ENCODE data around the gene SNX22.

The SNX22 gene

DNA sequence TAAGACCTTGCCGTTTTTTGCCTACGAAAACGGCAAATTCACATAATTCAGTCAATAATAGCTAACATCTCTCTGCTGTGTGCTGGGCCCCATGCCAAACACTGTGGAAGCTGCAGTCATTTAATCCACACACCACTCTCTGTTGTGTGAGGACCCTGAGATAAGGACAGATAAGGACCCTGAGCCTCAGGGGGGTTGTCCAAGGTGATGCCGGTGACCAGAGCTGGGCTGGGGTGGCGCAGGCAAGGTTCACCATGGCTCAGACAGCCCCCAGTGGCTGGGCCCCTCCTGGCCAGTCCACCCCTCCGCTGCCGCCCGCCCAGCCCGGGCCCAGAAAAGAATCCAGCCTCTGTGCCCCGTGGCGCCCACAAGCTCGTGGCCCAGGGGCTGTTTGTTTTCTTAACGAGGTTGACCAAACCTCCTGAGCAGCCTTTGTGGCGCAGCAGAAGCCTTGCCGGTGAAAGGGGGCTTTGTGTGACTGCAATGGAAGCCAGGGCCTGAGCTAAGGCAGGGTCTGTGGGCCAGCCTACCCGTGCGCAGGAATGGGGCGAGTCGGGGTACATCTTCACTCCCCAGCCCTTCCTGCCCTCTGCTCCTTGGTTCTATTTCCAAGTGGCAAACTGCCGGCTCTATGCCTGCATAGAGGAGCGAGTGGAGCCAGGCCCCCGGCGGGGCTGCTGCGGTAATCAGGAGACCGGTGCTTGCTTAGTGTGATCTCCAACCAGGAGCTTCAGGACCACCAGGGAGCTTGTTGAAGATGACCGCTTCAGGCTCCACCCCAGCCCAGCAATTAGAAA, 4.4 kb upstream of the SNX22 start:
- CTCF ChIA-PET, result interaction anchor here (1.1 to 4.0 kb wide), 3 partner anchors 7 to 25 kb away, joined by 4 to 59 read pairs (median 7); no protein-coding TSS in a partner anchor
- POLR2A ChIA-PET, result interaction anchor here (0.5 kb wide), 1 partner anchor 16 kb away, joined by 3 read pairs; no protein-coding TSS in a partner anchor
- TF ChIP-seq CTCF (IDR thresholded peaks at IDR 0.05; ENCODE audit: control extremely low read depth, extremely low read depth, low read depth, missing control alignments), result no peak
- DNase-seq (ENCODE audit: extremely low spot score), result no peak

DNA sequence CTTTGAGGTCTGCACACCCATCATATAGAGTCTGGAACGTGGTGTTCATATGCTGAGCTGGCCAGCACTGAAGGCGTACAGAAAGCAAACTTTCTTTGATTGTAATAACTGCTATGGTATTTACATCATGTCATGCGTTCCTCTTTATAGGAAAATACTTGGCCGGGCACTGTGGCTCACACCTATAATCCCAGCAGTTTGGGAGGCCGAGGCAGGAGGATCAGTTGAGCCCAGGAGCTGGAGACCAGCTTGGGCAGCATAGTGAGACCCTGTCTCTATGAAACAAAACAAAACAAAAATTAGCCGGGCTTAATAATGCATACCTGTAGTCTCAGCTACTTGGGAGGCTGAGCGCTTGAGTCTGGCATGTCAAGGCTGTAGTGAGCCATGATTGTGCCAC, 3.4 kb upstream of the SNX22 start:
- no peak for TF ChIP-seq CTCF (IDR thresholded peaks at IDR 0.05; ENCODE audit: control extremely low read depth, extremely low read depth, low read depth, missing control alignments)
- CTCF ChIA-PET, result interaction anchor here (1.1 to 1.6 kb wide), 3 partner anchors 10 to 15 kb away, joined by 3 to 4 read pairs (median 4); partner anchors contain the start of gene PPIB

GRCh38 chr15:64148581-64148980, 3.0 kb upstream of the SNX22 start:
- no peak for TF ChIP-seq CTCF (IDR thresholded peaks at IDR 0.05; ENCODE audit: control extremely low read depth, extremely low read depth, low read depth, missing control alignments)
- no peak for DNase-seq (ENCODE audit: extremely low spot score)
- ChIA-PET POLR2A (no interaction called here), CTCF (interaction anchor here (0.9 to 1.6 kb wide), 7 partner anchors 10 to 539 kb away, joined by 3 to 4 read pairs (median 3); partner anchors contain the start of gene PPIB)

More for the DNA sequence above, 3.4 kb upstream of the SNX22 start:
- POLR2A ChIA-PET, result no interaction called here
- no peak for DNase-seq (ENCODE audit: extremely low spot score)

DNA sequence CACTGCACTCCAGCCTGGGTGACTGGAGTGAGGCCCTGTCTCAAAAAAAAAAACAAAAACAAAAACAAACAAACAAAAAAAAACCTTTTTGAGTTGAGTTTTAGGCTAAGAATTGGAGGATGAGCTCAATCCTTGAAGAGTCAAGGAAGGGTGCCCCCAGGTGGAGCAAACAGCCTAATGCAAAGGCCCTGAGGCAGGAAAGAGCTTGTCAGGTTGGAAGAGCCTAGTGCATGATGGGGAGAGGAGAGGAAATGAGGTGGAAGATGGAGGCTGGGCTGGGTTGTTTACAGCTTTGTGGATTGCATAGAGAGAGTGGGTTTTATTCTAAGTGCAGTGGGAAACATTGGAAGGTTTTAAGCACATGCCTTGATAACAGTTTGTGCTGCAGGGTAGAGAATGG, 2.1 kb upstream of the SNX22 start:
- TF ChIP-seq CTCF (IDR thresholded peaks at IDR 0.05; ENCODE audit: control extremely low read depth, extremely low read depth, low read depth, missing control alignments), result no peak
- ChIA-PET CTCF (interaction anchor here (0.9 to 1.6 kb wide), 11 partner anchors 8 to 540 kb away, joined by 3 to 4 read pairs (median 3); partner anchors contain the start of gene PPIB), POLR2A (interaction anchor here (0.6 to 0.7 kb wide), 3 partner anchors 8 to 318 kb away, joined by 3 to 6 read pairs (median 4); no protein-coding TSS in a partner anchor)
- no peak for DNase-seq (ENCODE audit: extremely low spot score)

DNA sequence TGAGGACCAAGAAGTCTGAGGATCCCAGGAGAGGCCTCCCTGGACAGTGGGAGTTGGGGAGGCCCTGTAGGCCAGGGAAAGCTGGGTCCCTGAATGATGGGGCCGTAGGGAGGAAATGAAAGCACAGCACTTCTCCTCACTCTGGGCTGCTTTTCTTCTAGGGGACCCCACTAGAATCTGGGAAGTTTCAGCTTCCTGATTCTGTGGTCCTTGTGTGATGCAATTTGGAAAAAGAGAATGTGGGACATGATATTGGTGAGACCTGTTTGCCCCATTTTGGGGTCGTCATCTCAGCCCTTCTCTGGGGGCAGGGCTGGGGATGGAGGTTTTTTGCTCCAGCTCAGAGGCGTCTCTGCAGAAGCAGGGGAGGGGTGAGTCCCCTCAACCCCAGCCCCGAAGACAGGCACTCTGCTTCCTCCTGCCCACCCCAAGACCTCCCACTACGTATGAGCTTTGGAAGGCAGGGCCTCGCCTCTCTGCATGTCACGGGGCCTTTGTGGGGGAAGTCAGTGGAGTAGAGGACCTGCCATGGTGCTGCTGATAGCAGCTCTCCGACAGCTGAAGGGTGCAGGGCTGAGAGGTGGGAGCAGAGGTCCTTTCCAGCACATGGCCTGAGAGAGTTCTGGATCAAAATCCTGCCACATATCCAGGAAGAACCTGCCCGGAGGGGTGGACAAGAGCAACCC, 1.5 kb upstream of the SNX22 start:
- CTCF ChIA-PET, result interaction anchor here (1.0 to 5.4 kb wide), 6 partner anchors 8 to 52 kb away, joined by 3 to 44 read pairs (median 3); partner anchors contain the start of gene PPIB

More for the DNA sequence above, 1.5 kb upstream of the SNX22 start:
- no peak for TF ChIP-seq CTCF (IDR thresholded peaks at IDR 0.05; ENCODE audit: control extremely low read depth, extremely low read depth, low read depth, missing control alignments)
- POLR2A ChIA-PET, result interaction anchor here (0.6 to 0.7 kb wide), 4 partner anchors 9 to 659 kb away, joined by 3 to 6 read pairs (median 4); no protein-coding TSS in a partner anchor
- DNase-seq (ENCODE audit: extremely low spot score), result no peak
